ENCODE results near the gene PODXL2.

PODXL2 gene

GRCh38 chr3:127618891-127619290, 10.1 kb upstream of the PODXL2 start:
- Histone ChIP-seq H3K4me2 (ENCODE audit: insufficient read depth, low read length) (no peak overlapping the region), H3K27ac (ENCODE audit: low read length) (no peak overlapping the region), H2AFZ (ENCODE audit: low read depth, low read length) (no peak overlapping the region), H3K36me3 (ENCODE audit: insufficient read depth, low read length) (peaks cover 90% of the 10 kb centered on the region), H3K4me3 (ENCODE audit: low read depth in 1 of 2, low read length in 2 of 2) (no peak overlapping the region), H3K79me2 (ENCODE audit: insufficient read depth, low read length) (peaks cover 8% of the 10 kb centered on the region), H3K4me1 (ENCODE audit: insufficient read depth, low read length) (no peaks in the 10 kb centered on the region), H3K27me3 (ENCODE audit: insufficient read depth, low read length, poor library complexity) (no peaks in the 10 kb centered on the region), H3K9me3 (ENCODE audit: insufficient read depth, low read length, severe bottlenecking) (no peaks in the 10 kb centered on the region), H4K20me1 (ENCODE audit: insufficient read depth, low read length) (peaks cover 85% of the 10 kb centered on the region), H3K9ac (ENCODE audit: low read depth, low read length) (no peak overlapping the region)
- DNase-seq (no peak), ATAC-seq (ENCODE audit: insufficient read depth, low read depth) (no peak)
- TF ChIP-seq CTCF (IDR thresholded peaks at IDR 0.05; ENCODE audit: borderline replicate concordance, extremely low read depth, low read length, poor library complexity, severe bottlenecking): no peak
- no peak for TF ChIP-seq EZH2 (IDR thresholded peaks at IDR 0.05; ENCODE audit: borderline replicate concordance, low read depth, low read length, severe bottlenecking)

DNA sequence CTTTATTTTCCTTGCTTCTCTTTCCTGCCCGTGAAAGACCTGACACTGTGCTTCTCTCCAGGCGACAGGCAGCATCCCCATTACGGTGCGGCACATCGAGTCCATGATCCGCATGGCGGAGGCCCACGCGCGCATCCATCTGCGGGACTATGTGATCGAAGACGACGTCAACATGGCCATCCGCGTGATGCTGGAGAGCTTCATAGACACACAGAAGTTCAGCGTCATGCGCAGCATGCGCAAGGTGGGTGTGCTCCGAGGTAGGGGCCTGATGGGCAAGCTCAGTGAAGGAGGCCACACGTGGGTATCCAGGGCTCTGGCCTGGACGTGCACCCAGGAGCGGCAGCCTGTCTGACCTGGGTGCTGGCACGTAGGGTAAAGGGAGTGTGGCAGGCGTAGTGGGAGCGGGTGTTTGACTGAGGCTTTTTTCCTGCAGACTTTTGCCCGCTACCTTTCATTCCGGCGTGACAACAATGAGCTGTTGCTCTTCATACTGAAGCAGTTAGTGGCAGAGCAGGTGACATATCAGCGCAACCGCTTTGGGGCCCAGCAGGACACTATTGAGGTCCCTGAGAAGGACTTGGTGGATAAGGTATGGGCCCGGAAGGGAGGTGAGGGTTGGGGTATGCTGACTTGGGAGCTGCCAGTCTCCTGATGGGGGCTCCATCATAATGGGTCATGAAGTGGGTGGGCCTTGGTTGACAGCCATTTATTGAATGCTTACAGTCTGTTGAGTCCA, 8.2 kb upstream of the PODXL2 start:
- Histone ChIP-seq H3K36me3 (ENCODE audit: insufficient read depth, low read length) (peaks cover 71% of the 10 kb centered on the region), H3K27ac (ENCODE audit: low read length) (no peak overlapping the region), H2AFZ (ENCODE audit: low read depth, low read length) (no peak overlapping the region), H3K4me1 (ENCODE audit: insufficient read depth, low read length) (no peaks in the 10 kb centered on the region), H3K9me3 (ENCODE audit: insufficient read depth, low read length, severe bottlenecking) (no peaks in the 10 kb centered on the region), H3K27me3 (ENCODE audit: insufficient read depth, low read length, poor library complexity) (no peaks in the 10 kb centered on the region), H3K4me3 (ENCODE audit: low read depth in 1 of 2, low read length in 2 of 2) (no peak overlapping the region), H3K79me2 (ENCODE audit: insufficient read depth, low read length) (no peaks in the 10 kb centered on the region), H3K9ac (ENCODE audit: low read depth, low read length) (no peak overlapping the region), H3K4me2 (ENCODE audit: insufficient read depth, low read length) (no peak overlapping the region), H4K20me1 (ENCODE audit: insufficient read depth, low read length) (peaks cover 68% of the 10 kb centered on the region)
- TF ChIP-seq EZH2 (IDR thresholded peaks at IDR 0.05; ENCODE audit: borderline replicate concordance, low read depth, low read length, severe bottlenecking) (no peak), CTCF (IDR thresholded peaks at IDR 0.05; ENCODE audit: borderline replicate concordance, extremely low read depth, low read length, poor library complexity, severe bottlenecking) (no peak)
- DNase-seq (no peak), ATAC-seq (ENCODE audit: insufficient read depth, low read depth) (no peak)

DNA sequence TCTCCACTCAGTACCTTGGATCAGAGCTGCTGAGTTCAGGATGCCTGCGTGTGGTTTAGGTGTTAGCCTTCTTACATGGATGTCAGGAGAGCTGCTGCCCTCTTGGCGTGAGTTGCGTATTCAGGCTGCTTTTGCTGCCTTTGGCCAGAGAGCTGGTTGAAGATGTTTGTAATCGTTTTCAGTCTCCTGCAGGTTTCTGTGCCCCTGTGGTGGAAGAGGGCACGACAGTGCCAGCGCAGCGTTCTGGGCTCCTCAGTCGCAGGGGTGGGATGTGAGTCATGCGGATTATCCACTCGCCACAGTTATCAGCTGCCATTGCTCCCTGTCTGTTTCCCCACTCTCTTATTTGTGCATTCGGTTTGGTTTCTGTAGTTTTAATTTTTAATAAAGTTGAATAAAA, 7.0 kb upstream of the PODXL2 start:
- Histone ChIP-seq H3K4me1 (ENCODE audit: insufficient read depth, low read length) (no peaks in the 10 kb centered on the region), H3K4me2 (ENCODE audit: insufficient read depth, low read length) (no peak overlapping the region), H3K9ac (ENCODE audit: low read depth, low read length) (no peak overlapping the region), H2AFZ (ENCODE audit: low read depth, low read length) (no peak overlapping the region), H3K36me3 (ENCODE audit: insufficient read depth, low read length) (peaks cover 59% of the 10 kb centered on the region), H3K79me2 (ENCODE audit: insufficient read depth, low read length) (no peaks in the 10 kb centered on the region), H3K27ac (ENCODE audit: low read length) (no peak overlapping the region), H3K9me3 (ENCODE audit: insufficient read depth, low read length, severe bottlenecking) (no peaks in the 10 kb centered on the region), H3K27me3 (ENCODE audit: insufficient read depth, low read length, poor library complexity) (no peaks in the 10 kb centered on the region), H3K4me3 (ENCODE audit: low read depth in 1 of 2, low read length in 2 of 2) (no peak overlapping the region), H4K20me1 (ENCODE audit: insufficient read depth, low read length) (peaks cover 56% of the 10 kb centered on the region)
- TF ChIP-seq CTCF (IDR thresholded peaks at IDR 0.05; ENCODE audit: borderline replicate concordance, extremely low read depth, low read length, poor library complexity, severe bottlenecking): no peak
- no peak for TF ChIP-seq EZH2 (IDR thresholded peaks at IDR 0.05; ENCODE audit: borderline replicate concordance, low read depth, low read length, severe bottlenecking)
- ATAC-seq (ENCODE audit: insufficient read depth, low read depth) (no peak), DNase-seq (no peak)

All from DND-41 (cell line).